SK-N-SH (cell line): Measurements from ENCODE around the gene SMURF1.

Source experiments
- CTCF ChIP-seq: fragments of 200-600 bp; sonication (generic); IDR thresholded peaks from 2 replicates; pipeline ENCODE4 v1.6.1; 2017; ENCODE audit warnings: antibody characterized with exemption, mild to moderate bottlenecking, moderate library complexity
- ELF1 ChIP-seq: IDR thresholded peaks from 2 replicates; pipeline ENCODE4 v1.4.0; 2012
- EP300 ChIP-seq, 2 experiments: IDR thresholded peaks; 2 replicates each; pipeline versions ENCODE4 v1.4.0 to v1.6.1; 2012; ENCODE audit warnings: borderline replicate concordance in 1 of 2, low read depth in 1 of 2, low read length in 1 of 2
- EZH2phosphoT487 ChIP-seq: fragments of 200-600 bp; sonication (generic); IDR thresholded peaks from 2 replicates; pipeline ENCODE4 v1.6.1; 2017; ENCODE audit warnings: low read depth, mixed run types, mild to moderate bottlenecking, antibody characterized with exemption, moderate library complexity, borderline replicate concordance
- FOXM1 ChIP-seq: IDR thresholded peaks from 2 replicates; pipeline ENCODE4 v1.4.0; 2012; ENCODE audit warnings: low read depth, mild to moderate bottlenecking
- GABPA ChIP-seq: IDR thresholded peaks from 2 replicates; pipeline ENCODE4 v1.4.0; 2012; ENCODE audit warnings: low read depth, mild to moderate bottlenecking
- MAX ChIP-seq: IDR thresholded peaks from 2 replicates; pipeline ENCODE4 v1.4.0; 2012; ENCODE audit warnings: low read depth
- MXI1 ChIP-seq: IDR thresholded peaks from 2 replicates; pipeline ENCODE4 v1.6.1; 2012; ENCODE audit warnings: mild to moderate bottlenecking, low read depth, low read length, improper control_type of control experiment
- PBX3 ChIP-seq: IDR thresholded peaks from 2 replicates; pipeline ENCODE4; 2012
- REST ChIP-seq: IDR thresholded peaks from 2 replicates; pipeline ENCODE4 v1.6.1; 2012; ENCODE audit warnings: mild to moderate bottlenecking, low read depth, low read length, moderate library complexity
- TAF1 ChIP-seq: IDR thresholded peaks from 2 replicates; pipeline ENCODE4 v1.6.1; 2012; ENCODE audit warnings: low read depth, mild to moderate bottlenecking, low read length, moderate library complexity, borderline replicate concordance
- TEAD4 ChIP-seq: IDR thresholded peaks from 2 replicates; pipeline ENCODE4 v1.4.0; 2012; ENCODE audit warnings: mild to moderate bottlenecking, borderline replicate concordance; ENCODE audit not compliant: insufficient read depth
- USF2 ChIP-seq: fragments of 150-350 bp; IDR thresholded peaks from 2 replicates; pipeline ENCODE4 v1.6.1; 2017; ENCODE audit warnings: antibody characterized with exemption, low read length, low read depth, borderline replicate concordance

GRCh38 chr7:99105756-99106155 lies 38.2 kb downstream of the SMURF1 start:
- TF ChIP-seq MAX (no peak), EZH2phosphoT487 (no peak), CTCF (no peak), FOXM1 (no peak), ELF1 (no peak), TEAD4 (no peak), EP300 (IDR thresholded peaks at IDR 0.05; ENCODE audit: borderline replicate concordance in 1 of 2, low read depth in 1 of 2, low read length in 1 of 2) (no peak), PBX3 (no peak), USF2 (no peak), TAF1 (no peak), GABPA (no peak), MXI1 (no peak), REST (no peak)
